NCI-H2171 (cell line): ENCODE measurements around the gene NFASC.
A peak's percentile ranks its signal among the peaks of the same experiment; 100 is the strongest.

Source experiments
- DNase-seq: peaks from one replicate; lab custom pipeline; 2025; lab: John Stamatoyannopoulos, UW

Gene NFASC

DNA sequence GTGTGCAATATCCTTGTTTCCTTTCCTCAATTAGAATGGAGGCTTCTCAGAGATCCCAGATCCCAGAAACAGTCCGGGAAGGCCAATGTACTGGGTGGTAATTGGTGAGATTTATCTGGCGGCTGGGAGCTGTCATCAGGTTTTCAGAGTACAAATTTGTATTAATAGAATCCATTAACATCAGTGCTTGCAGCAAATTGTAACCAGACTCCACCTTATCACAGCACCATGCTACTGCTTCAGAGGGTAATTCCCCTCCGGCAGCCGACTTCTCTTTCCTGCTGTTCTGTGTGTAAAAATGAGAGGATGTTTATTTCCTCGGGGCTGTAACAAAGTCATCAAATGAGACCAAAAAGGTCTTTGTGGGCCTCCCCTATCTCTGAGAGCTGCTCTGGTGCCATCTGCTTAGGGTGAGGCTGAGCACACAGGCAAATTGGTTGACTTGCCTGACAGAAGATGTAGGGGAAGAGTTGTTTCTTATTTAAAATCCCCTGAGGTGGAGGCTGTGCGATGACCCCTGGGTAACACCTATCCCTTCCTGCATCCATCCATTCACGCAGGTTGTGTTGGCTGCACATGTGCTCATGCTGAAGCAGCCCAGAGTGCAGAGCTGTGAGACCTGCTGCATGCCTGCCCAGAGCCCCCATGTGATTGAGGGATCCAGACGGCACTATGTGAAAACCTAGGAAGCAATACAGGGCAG lies 19.2 kb downstream of the NFASC start:
- DNase-seq, result peak; percentile 61

DNA sequence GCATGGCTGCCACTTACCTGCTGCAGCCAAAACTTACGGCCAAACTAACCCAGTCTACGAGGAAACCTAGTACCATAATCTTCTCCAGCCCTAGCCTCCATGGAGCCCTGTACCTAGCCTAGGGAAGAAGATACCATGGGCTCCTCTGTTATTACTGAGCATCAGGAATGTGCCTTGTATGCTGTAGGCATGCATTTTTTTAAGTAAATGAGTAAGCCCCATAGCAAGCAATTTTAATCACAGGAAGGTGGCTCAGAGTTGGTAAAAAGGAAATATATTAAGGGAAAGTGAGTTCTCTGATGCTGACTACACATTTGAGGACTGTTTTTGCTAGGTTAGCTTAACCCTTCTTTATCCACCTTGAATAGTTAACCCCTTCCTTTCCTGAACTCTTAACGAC lies 21.2 kb downstream of the NFASC start:
- DNase-seq, result no peak

DNA sequence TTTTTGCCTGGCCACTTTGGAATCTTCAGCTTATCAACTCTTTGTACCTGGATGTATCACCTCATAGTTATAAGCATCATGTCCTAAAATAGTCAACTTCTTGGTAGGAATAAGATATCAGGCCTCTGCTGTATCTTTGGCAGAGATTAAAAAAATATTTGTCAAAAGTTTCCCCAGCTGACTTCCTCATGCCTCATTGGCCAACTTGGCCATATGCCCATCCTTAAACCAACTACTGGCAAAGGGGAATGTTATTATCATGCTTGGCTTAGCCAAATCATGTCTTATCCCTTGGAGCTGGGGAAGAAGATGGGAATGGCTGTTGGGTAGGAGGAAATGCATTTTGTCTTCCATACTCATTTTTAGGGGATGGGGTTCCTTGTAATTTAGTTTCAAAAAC lies 23.4 kb downstream of the NFASC start:
- DNase-seq, result peak; percentile 66

DNA sequence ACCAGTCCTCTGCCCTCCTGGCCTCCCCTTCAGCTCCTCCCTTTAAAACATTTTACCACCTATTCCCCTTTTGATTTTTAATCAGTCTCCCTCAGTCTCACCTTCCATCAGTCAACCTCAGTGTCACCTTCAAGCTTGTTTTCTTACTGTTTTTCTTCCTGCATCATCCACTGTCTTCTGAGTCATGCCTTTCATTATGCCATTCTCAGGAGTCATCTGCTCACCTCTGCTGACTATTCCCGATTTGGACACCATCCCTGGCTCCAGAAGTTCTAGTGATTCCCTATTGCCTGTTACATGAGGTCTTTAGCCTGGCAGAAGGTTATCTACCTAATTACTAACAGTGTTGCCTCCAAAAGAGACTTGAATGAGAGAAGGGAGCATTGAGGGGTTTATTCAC lies 23.9 kb downstream of the NFASC start:
- no peak for DNase-seq

DNA sequence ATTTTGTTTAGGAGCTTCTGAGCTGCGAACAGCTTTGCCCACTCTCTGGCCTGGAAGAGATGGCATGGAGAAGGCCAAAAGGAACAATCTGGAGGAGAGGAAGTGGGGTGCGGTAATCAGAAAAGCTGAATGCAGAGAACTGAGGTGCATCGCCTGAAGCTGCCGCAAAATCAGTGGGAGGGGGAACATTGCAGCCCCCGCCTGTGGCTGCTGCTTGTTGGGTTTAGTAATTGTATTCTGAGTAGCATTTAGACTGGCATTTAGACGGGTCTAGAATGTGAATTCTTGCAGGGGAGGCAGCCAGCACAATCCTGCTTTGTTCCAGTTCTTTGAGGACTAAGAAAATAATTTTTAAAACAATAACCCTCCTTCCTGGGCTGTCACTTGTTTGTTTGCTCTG lies 25.4 kb downstream of the NFASC start:
- DNase-seq, result no peak

DNA sequence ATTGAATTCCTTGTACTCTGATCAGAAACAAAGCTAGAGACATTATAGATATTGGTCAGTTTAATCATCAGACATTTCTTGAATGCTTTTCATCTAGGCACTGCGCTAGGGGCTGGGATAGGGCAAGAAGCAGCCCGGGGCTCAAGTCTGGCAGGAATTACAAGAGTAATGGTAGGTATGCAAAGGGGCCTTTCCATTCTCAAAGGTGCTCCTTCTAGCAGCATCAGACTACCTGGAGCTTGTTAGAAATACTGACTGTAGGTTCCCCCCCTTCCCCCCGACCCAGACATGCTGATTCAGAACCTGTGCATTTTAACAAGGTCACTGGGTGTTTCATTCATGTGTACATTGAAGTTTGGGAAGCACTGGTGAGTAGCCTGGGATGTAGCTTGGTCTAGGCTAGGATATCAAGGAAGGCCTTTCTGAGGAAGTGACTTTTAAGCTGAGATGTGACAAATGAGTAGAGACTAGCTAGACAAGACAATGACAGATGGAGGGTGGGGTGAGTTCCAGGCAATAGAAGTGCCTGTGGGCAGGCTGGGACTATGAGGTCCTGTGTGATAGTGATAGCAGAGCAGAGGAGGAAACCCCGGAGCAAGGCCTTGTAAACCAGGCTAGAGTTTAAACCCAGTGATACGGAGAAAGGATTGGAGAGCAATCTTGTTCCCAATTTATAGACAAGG lies 26.3 kb downstream of the NFASC start:
- no peak for DNase-seq

DNA sequence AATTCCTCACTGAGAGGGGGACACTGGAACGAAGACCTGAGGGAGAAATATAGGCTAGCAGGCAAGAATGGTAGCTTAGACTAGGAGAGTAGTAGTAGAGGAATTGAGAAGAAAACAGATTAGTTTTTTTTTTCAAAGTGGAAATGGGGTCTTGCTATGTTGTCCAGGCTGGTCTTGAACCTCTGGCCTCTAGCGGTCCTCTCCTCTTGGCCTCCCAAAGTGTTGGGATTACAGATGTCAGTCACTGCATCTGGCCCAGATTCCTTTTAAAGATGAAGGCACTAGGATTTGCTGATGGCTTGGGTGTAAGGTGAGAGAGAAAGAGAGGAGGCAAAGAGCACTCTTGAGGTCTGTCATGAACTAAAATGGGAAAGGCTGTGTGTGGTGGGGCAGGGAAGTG lies 30.1 kb downstream of the NFASC start:
- DNase-seq, result no peak

DNA sequence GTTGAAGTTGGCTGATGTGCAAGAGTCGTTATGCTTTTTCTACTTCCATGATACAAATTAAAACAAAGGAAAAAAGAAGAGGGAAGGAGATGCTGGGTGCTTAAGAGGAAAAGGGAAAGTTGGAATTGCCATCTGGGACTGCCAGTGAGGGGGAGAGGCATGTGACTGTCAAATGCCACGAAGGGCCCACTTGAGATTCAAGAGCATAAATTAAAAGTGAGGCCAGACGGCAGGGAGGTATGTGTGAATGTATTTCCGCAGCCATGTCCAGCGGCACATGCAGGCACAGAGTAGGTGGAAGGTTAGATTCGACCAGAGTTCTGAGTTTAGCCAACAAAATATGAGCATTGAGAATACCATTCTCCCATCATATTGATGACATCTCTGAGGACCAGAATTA lies 32.0 kb downstream of the NFASC start:
- no peak for DNase-seq

DNA sequence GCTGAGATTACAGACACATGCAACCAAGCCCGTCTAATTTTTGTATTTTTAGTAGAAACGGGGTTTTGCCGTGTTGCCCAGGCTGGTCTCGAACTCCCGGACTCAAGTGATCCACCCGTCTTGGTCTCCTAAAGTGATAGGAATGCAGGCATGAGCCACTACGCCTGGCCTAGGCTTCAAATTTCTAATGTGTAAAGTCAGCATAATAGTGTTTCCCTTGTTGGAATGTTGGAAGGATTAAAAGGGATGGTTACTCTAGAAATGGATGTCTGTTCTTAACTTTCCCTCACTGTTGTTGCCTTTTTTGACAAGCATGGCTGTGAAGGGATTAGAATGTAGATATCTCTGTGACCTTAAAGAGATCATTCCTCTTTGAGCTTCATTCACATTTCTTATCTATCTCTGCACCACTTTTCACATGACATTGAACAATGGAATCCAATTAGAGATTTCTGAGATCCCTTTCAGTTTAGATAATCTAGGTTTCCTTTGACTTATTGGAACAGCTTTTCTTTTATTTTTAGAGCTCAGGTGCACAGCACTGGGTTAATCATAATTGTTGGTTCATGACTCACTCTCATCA lies 33.7 kb downstream of the NFASC start:
- DNase-seq, result no peak

DNA sequence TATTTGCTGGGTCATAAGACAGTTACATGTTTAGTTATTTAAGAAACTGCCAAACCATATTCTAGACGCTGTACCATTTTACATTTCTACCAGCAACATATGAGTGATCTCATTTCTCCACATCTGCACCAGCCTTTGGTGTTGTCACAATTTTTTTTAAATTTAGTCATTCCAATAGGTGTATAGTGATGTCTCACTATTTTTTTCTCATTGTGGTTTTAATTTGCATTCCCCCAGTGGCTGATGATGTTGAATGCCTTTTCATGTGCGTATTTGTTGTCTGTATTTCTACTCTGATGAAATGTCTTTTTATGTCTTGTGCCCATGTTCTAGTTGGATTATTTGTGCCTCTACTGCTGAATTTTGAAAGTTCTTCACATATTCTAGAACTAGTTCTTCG lies 38.4 kb downstream of the NFASC start:
- DNase-seq, result no peak

DNA sequence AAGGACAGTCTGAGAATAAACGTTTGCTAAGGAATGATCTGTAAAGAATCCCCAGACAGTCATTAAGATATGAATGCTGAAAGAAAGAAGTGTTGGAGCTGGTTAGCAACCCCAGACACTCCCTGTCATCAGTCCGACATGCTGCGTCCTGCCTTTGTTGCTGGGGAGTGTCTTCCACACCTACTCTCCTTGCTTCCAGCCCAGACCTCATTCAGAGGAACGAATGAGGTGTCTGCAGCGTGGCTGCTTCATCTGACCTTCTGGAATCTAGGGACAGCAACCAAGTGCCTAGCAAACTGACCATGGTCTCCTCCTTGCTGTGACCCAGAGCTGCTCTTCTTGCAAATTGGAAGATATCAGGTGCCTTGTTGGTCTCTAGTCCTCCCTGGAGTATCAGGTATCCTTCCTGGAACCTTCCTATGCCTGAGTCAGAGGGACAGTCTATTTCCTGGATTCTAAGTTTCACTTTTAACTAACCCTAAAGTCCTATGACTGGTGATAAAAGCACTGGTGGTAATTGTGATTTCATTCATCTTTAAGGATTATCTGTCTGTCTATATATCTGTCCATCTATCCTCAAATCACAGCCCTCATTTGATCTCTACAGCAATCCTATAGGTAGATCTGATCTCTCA lies 45.3 kb downstream of the NFASC start:
- no peak for DNase-seq

DNA sequence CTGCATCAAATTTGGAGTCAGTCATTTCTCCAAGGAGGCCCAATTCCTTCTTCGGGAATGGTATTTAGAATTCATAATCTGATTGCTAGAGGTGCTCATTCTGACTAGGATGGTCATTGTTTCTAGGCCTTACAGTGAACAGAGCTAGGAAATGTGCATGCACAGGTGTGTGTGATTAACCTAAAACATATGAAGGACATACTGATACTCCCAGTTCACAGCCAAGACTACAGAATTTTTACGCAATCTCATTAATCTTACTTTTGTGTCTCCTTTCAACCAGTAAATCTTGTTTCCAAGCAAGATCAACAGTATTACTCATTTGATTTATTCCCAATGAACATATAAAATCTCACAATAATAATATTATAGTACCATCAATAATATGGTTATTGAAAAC lies 47.1 kb downstream of the NFASC start:
- no peak for DNase-seq

DNA sequence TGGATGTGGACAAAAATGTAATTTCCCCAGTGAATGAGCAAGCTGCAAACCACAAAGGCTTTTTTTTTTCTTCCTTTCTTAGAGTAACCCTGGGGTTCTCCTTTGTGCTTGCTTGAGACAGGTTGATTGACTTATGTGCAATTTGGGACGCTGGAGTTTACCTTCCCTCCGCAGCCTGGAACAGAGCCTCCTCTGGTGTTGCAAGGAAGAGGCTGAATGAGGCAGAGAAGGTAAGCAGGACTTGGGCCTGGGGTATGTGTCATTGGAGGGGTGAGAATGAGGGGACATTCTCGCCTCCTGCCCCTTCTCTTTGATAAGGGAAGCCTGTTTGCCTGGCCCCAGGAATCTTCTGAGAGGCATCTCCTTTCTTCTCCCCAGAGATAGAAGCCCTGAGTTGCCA lies 49.8 kb downstream of the NFASC start:
- DNase-seq, result no peak

DNA sequence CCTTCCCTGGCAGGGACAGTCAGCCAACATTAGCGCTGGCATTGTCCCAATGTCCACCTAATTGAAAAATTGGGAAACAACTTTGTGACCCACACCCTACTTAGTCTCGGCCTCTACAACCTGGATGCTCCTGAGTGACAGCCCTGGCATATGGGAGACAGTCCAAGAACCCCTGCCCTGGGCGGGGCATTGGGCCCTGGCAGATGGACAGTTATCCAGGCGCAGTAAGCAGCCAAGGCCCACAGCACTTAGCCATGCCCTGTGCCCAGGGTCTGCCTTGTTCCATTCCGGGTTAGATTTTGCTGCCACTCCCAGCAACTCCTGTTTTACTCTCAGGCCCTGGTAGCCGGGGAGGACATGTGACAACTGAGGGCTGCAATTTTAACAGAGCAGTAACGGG lies 50.3 kb downstream of the NFASC start:
- no peak for DNase-seq

DNA sequence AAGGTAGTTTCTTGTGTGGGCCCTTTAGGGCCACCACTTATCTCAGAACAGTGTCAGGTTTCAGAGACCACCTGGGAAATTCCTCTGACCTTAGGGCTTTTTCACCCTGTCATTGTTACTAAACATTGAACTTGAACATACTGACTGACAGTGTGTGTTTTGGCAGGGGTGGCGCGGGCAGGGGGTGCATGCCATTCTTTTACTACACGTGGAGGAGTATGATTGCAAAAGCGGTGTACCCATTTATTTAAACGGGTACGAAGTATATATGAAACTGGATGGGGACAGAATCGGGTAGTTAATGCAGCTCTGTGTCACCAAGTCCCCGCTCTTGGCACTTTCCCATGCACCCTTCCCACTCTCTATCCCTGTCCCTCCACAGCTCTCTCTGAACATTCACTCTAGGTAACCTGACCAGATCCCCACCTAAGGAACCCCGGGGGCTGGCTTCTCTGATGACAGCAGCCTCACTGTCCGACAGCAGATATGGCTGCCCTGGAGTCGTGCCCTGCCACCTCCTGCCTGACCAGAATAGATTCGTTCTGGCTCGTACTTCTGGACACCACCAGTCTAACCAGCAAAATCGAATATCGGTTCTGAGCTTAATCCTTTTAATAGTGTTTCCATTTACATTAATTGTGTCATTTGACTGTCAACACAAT lies 51.3 kb downstream of the NFASC start:
- no peak for DNase-seq

DNA sequence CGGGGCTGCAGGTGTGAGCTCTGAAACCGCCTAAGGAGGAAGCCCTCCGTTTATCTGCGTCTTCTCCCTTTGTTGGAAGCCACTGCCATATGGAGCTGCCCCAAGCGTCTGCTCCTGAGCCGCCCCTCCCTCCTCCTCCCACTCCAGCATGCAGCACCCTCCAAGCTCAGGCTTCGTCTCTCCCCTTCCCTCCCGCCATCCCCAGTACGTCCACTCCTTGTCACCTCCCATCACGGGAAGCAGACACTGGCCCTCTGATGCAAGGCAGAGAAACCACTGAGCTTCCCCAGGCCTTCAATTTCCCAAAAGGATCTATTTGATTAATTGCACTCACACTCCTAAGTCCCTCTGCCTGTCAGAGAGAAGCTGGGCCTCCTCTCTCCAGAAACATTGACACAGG lies 52.5 kb downstream of the NFASC start:
- DNase-seq, result peak; percentile 73

DNA sequence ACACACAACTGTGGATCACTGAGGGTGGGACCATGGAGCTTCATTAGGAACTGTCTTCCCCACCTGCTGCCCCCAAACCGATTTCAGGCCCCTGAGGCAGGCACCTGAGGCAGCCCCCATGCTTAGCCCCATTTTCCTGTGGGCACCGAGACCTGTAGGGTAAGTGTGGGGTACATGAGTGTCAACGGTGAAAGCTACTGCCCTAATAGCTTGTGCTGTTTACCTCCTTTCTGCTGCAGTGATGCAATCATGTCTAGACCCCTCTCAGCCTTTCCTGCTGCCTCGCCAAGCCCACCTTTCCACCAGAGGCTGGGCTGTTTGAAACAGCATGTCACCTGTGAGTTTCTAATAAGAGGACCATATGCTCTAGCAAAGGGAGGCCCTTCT lies 53.0 kb downstream of the NFASC start:
- DNase-seq, result peak; percentile 63

DNA sequence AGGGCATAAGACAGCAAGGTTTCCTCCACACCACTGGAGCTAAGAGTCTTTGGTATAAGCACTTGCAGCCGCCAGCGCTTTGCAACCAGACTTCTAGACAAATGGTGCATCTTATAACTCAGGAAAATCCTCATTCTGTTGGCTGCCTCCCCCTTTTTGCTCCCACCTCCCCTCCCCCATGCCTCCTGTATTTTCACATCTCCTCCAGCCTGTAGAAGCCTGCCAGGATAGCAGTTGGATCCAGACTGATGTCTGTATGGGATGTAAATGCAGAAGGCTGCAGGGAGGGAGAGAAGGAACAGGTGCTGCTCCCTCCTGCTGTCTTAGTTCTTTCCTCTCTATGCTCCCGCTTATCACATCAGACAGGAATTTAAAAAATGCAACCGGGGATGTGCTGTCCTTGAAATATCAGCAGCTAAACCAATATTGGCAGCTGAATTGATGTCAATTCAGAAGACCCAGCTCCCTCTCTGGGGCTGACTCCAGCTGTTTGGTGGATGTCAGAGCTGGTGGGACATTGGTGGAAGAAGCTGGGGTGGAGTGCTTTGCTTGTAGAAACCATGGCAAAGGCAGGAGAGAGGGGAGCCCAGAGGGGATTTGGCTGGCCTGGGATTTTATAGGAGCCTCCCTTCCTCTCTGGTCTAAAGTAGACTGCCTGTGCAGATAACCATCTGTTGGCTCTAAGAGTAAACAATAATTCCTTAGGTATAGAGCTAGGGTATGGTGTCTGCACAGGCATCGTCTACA lies 53.5 kb downstream of the NFASC start:
- DNase-seq, result peak; percentile 69

DNA sequence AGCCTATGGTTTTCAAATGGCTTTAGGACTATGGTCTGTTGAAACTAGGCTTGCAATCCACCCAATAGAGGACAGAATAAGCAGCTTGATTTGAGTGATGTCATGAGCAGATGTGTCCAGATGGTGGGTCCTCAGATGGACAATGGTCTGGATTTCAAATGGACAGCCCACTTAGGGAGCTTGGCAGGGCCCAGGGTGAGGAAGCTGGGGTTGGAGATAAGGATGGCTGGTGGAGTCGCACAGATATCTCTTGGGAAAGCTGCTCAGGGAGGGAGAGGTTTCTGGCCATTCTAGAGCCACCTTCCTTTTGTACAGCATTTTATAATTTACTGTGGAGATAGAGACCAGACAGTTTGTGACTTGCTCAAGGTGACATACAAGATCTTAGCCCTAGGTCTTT lies 55.0 kb downstream of the NFASC start:
- DNase-seq, result no peak

DNA sequence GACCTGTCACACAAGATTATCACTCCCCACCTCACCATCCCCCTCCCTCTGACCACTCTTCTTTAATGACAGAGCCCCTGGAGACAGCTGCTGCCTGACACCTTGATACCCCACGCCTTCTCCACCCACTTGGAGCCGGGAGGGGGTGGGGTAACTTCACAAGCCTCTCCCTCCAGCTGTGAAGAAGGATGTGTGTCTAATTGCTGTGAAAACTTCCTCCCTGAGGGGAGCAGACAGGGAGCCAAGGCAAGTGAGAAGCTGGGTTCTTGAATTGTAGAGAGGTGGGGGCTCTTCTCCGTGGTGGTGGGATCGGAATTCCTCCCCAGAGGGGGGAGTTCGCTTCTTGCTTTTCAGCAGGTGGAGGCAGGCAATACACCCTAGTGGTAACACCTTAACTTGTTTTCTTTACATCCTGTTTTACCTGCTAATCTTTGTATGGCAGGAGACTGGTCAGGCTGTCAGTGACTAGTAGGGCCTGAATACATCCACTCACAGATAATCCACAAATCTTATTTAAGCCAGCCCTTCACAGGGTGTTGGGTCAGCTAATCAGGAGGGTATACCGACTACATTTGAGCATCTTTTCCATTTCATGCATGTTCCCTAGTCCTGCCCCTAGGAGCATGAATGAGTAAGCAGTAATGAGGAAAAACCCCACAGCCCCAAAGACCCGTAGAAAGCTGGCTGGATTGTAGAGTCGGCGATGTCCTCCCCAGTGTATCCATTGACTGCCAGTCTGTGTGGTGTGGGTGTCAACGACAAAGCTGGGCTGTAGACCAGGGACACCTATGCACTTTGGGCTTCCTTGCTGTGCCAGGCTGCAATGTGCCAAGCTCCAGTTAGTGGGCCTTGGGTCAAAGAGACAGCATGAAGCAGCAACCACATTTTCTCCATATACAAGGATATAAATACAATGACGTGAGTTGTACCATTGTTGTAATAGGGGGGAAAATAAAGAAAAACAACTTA lies 57.3 kb downstream of the NFASC start:
- DNase-seq, result peak; percentile 39
